Gastroesophageal sphincter (tissue), 3 donors: ENCODE data around the gene MKNK2.

Source experiments
- CTCF ChIP-seq, 4 experiments: fragments of 200-600 bp in 2 of 4; fragments of 450-650 bp in 2 of 4; sonication (generic) in 1 of 4; IDR thresholded peaks; one replicate each; pipeline ENCODE4 v1.5.1; 2017 to 2019; ENCODE audit warnings: antibody characterized with exemption in 4 of 4, mild to moderate bottlenecking in 2 of 4, moderate library complexity in 2 of 4
- EP300 ChIP-seq: sonication (generic); formaldehyde crosslinking; IDR thresholded peaks from one replicate; pipeline ENCODE4 v1.6.1; 2017; ENCODE audit warnings: antibody characterized with exemption, mild to moderate bottlenecking
- POLR2A ChIP-seq, 2 donors: fragments of 450-650 bp; IDR thresholded peaks; one replicate each; pipeline ENCODE4 v1.6.1; 2017; ENCODE audit warnings: antibody characterized with exemption in 2 of 2, mild to moderate bottlenecking in 2 of 2, moderate library complexity in 1 of 2
- POLR2AphosphoS5 ChIP-seq: sonication (generic); formaldehyde crosslinking; IDR thresholded peaks from one replicate; pipeline ENCODE4 v1.6.1; 2017; ENCODE audit warnings: antibody characterized with exemption

- TF ChIP-seq CTCF (IDR thresholded peaks at IDR 0.05) (no peak), POLR2A (IDR thresholded peaks at IDR 0.05) (no peak), EP300 (no peak), POLR2AphosphoS5 (no peak)
Measured at GRCh38 chr19:2044709-2045500, 6.1 kb downstream of the MKNK2 start.
